Astrocyte (in vitro differentiated cells and primary cell): ENCODE data around the gene ARHGEF17. TPM values are rescaled to one million over a fixed set of nuclear protein-coding genes. Genes with fewer than 3 reads are reported as not detected.

Experiments
- DNase-seq: peaks from one replicate; pipeline ENCODE4 v3.0.0-alpha.2; 2010; ENCODE audit warnings: low read depth
- FAIRE-seq: peaks from 2 replicates; lab custom pipeline; 2011; peaks lifted over from hg19 to GRCh38; lab: Jason Lieb, UNC
- H2AFZ ChIP-seq: 2 replicates; pipeline ENCODE4 v1.6.0; 2012; ENCODE audit warnings: low read depth, low read length, inconsistent platforms
- H3K27ac ChIP-seq: 2 replicates; pipeline ENCODE4 v1.5.1; 2011; ENCODE audit warnings: low read depth, low read length, inconsistent platforms
- H3K27me3 ChIP-seq: 2 replicates; pipeline ENCODE4 v1.6.0; 2011; ENCODE audit warnings: low read length, inconsistent platforms; ENCODE audit not compliant: insufficient read depth
- H3K36me3 ChIP-seq: 2 replicates; pipeline ENCODE4 v1.5.1; 2011; ENCODE audit warnings: low read length, inconsistent platforms; ENCODE audit not compliant: insufficient read depth
- H3K4me1 ChIP-seq: 2 replicates; pipeline ENCODE4 v1.5.1; 2011; ENCODE audit warnings: low read length, inconsistent platforms; ENCODE audit not compliant: insufficient read depth
- H3K4me2 ChIP-seq: 2 replicates; pipeline ENCODE4 v1.6.0; 2012; ENCODE audit warnings: low read length, inconsistent platforms
- H3K4me3 ChIP-seq: 2 replicates; pipeline ENCODE4 v1.5.1; 2011; ENCODE audit warnings: low read depth, mild to moderate bottlenecking, low read length, inconsistent platforms; ENCODE audit not compliant: insufficient read depth
- H3K79me2 ChIP-seq: 2 replicates; pipeline ENCODE4 v1.6.0; 2012; ENCODE audit warnings: mild to moderate bottlenecking, low read length, inconsistent platforms; ENCODE audit not compliant: insufficient read depth
- H3K9ac ChIP-seq: 2 replicates; pipeline ENCODE4 v1.6.0; 2012; ENCODE audit warnings: mild to moderate bottlenecking, low read length, inconsistent platforms
- H3K9me3 ChIP-seq: 2 replicates; pipeline ENCODE4 v1.5.1; 2012; ENCODE audit warnings: low read depth, mild to moderate bottlenecking, low read length, inconsistent platforms; ENCODE audit not compliant: insufficient read depth
- H4K20me1 ChIP-seq: 2 replicates; pipeline ENCODE4 v1.6.0; 2012; ENCODE audit warnings: low read length, inconsistent platforms; ENCODE audit not compliant: insufficient read depth
- H3K27ac Mint-ChIP-seq: one replicate; pipeline ENCODE4 v1.8.0; 2021; ENCODE audit warnings: mild to moderate bottlenecking, mixed read lengths; ENCODE audit not compliant: unreplicated experiment
- H3K27me3 Mint-ChIP-seq: one replicate; pipeline ENCODE4 v1.8.0; 2021; ENCODE audit warnings: low read depth, mixed read lengths; ENCODE audit not compliant: unreplicated experiment
- H3K36me3 Mint-ChIP-seq: one replicate; pipeline ENCODE4 v1.8.0; 2021; ENCODE audit warnings: low read depth, mixed read lengths; ENCODE audit not compliant: unreplicated experiment
- H3K4me1 Mint-ChIP-seq: one replicate; pipeline ENCODE4 v1.8.0; 2021; ENCODE audit warnings: low read depth, mixed read lengths; ENCODE audit not compliant: unreplicated experiment
- H3K4me3 Mint-ChIP-seq: one replicate; pipeline ENCODE4 v1.8.0; 2021; ENCODE audit warnings: mild to moderate bottlenecking, moderate library complexity, mixed read lengths; ENCODE audit not compliant: unreplicated experiment
- H3K9me3 Mint-ChIP-seq: one replicate; pipeline ENCODE4 v1.8.0; 2021; ENCODE audit warnings: mild to moderate bottlenecking, mixed read lengths; ENCODE audit not compliant: unreplicated experiment
- EZH2 ChIP-seq: IDR thresholded peaks from 2 replicates; pipeline ENCODE4 v1.6.1; 2012; ENCODE audit warnings: mild to moderate bottlenecking, low read length, inconsistent platforms; ENCODE audit not compliant: insufficient read depth
- total RNA-seq: library from RNA; stranded (reverse); gene quantifications from 2 replicates; pipeline ENCODE4 v1.2.1, GENCODE V29; 2021
- TF ChIP-seq, protein P1 (sequence below): IDR thresholded peaks from 2 replicates; pipeline ENCODE4 v1.5.1; 2011; ENCODE audit warnings: low read depth, mild to moderate bottlenecking, inconsistent platforms, low read length, moderate library complexity; ENCODE audit not compliant: insufficient read depth

The ARHGEF17 gene
- total RNA-seq, 1 donor from 2014 or later: 66.4 TPM

GRCh38 chr11:73410627-73411026 is 102.6 kb downstream of the ARHGEF17 start:
- TF ChIP-seq, protein P1, sequence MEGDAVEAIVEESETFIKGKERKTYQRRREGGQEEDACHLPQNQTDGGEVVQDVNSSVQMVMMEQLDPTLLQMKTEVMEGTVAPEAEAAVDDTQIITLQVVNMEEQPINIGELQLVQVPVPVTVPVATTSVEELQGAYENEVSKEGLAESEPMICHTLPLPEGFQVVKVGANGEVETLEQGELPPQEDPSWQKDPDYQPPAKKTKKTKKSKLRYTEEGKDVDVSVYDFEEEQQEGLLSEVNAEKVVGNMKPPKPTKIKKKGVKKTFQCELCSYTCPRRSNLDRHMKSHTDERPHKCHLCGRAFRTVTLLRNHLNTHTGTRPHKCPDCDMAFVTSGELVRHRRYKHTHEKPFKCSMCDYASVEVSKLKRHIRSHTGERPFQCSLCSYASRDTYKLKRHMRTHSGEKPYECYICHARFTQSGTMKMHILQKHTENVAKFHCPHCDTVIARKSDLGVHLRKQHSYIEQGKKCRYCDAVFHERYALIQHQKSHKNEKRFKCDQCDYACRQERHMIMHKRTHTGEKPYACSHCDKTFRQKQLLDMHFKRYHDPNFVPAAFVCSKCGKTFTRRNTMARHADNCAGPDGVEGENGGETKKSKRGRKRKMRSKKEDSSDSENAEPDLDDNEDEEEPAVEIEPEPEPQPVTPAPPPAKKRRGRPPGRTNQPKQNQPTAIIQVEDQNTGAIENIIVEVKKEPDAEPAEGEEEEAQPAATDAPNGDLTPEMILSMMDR: no peak
- TF ChIP-seq EZH2: no peak

GRCh38 chr11:73411031-73411430 is 103.0 kb downstream of the ARHGEF17 start:
- DNase-seq: no peak

More at GRCh38 chr11:73410627-73411026, 102.6 kb downstream of the ARHGEF17 start:
- peaks cover 4% of the 10 kb centered on the region for H4K20me1 ChIP-seq
- Mint-ChIP-seq H3K27me3 (no peaks in the 10 kb centered on the region), H3K9me3 (no peaks in the 10 kb centered on the region), H3K4me1 (peaks cover 46% of the 10 kb centered on the region), H3K27ac (no peak overlapping the region), H3K4me3 (no peak overlapping the region), H3K36me3 (peaks cover 19% of the 10 kb centered on the region)
- H3K4me1 ChIP-seq: peaks cover 11% of the 10 kb centered on the region
- no peak overlapping the region for H2AFZ ChIP-seq
- no peaks in the 10 kb centered on the region for H3K36me3 ChIP-seq
- no peak overlapping the region for H3K9ac ChIP-seq
- FAIRE-seq: no peak
- DNase-seq: no peak
- H3K4me2 ChIP-seq: no peak overlapping the region
- H3K4me3 ChIP-seq: no peak overlapping the region
- H3K79me2 ChIP-seq: no peaks in the 10 kb centered on the region
- H3K27me3 ChIP-seq: no peaks in the 10 kb centered on the region
- no peaks in the 10 kb centered on the region for H3K9me3 ChIP-seq
- H3K27ac ChIP-seq: no peak overlapping the region

GRCh38 chr11:73412308-73412707 is 104.2 kb downstream of the ARHGEF17 start:
- H3K27ac Mint-ChIP-seq: no peak overlapping the region
- no peak for TF ChIP-seq EZH2
- TF ChIP-seq, protein P1: no peak
- Histone ChIP-seq H3K9ac (peak overlapping the region; percentile 4), H3K27ac (no peak overlapping the region), H3K4me1 (peaks cover 21% of the 10 kb centered on the region), H3K9me3 (no peaks in the 10 kb centered on the region), H2AFZ (no peak overlapping the region), H3K79me2 (no peaks in the 10 kb centered on the region), H3K4me3 (peak overlapping the region; percentile 10), H3K27me3 (no peaks in the 10 kb centered on the region), H4K20me1 (peaks cover 4% of the 10 kb centered on the region), H3K36me3 (no peaks in the 10 kb centered on the region), H3K4me2 (peak overlapping the region; percentile 59)
- H3K9me3 Mint-ChIP-seq: no peaks in the 10 kb centered on the region
- H3K36me3 Mint-ChIP-seq: peaks cover 25% of the 10 kb centered on the region
- no peaks in the 10 kb centered on the region for H3K27me3 Mint-ChIP-seq
- no peak for FAIRE-seq
- H3K4me3 Mint-ChIP-seq: no peak overlapping the region
- H3K4me1 Mint-ChIP-seq: peaks cover 62% of the 10 kb centered on the region
- DNase-seq: peak; percentile 32

More at GRCh38 chr11:73411031-73411430, 103.0 kb downstream of the ARHGEF17 start:
- no peak overlapping the region for H3K4me3 ChIP-seq
- peaks cover 19% of the 10 kb centered on the region for H3K36me3 Mint-ChIP-seq
- H3K79me2 ChIP-seq: no peaks in the 10 kb centered on the region
- H3K4me1 Mint-ChIP-seq: peaks cover 50% of the 10 kb centered on the region
- no peak overlapping the region for H3K4me3 Mint-ChIP-seq
- H3K27me3 ChIP-seq: no peaks in the 10 kb centered on the region
- H3K27me3 Mint-ChIP-seq: no peaks in the 10 kb centered on the region
- peaks cover 11% of the 10 kb centered on the region for H3K4me1 ChIP-seq
- no peak overlapping the region for H2AFZ ChIP-seq
- FAIRE-seq: no peak
- H3K9me3 Mint-ChIP-seq: no peaks in the 10 kb centered on the region
- H3K9me3 ChIP-seq: no peaks in the 10 kb centered on the region
- H3K36me3 ChIP-seq: no peaks in the 10 kb centered on the region
- no peak overlapping the region for H3K9ac ChIP-seq
- H3K27ac Mint-ChIP-seq: no peak overlapping the region
- no peak overlapping the region for H3K4me2 ChIP-seq
- TF ChIP-seq EZH2: no peak
- TF ChIP-seq, protein P1: no peak
- H3K27ac ChIP-seq: no peak overlapping the region
- H4K20me1 ChIP-seq: peaks cover 4% of the 10 kb centered on the region
